Fibroblast of gingiva (primary cell): ENCODE results near the gene PLA2G6.
"Not testable (repeated sequence)": the region's sequence is repeated elsewhere in the genome, so short reads cannot be mapped to it uniquely, and the experiment has no call there.

ENCODE experiments used
- DNase-seq: peaks from one replicate; pipeline ENCODE4 v3.0.0-alpha.2; 2011; ENCODE audit warnings: low read depth

Gene PLA2G6

GRCh38 chr22:38133331-38133730, 48.3 kb downstream of the PLA2G6 start:
- DNase-seq, result no peak

- DNase-seq, result no peak
Measured at GRCh38 chr22:38132794-38133193, 48.8 kb downstream of the PLA2G6 start.

- no peak for DNase-seq
Measured at GRCh38 chr22:38132136-38132535, 49.5 kb downstream of the PLA2G6 start.

- DNase-seq, result peak; percentile 21
Measured at GRCh38 chr22:38131399-38131798, 50.2 kb downstream of the PLA2G6 start.

GRCh38 chr22:38129856-38130255, 51.8 kb downstream of the PLA2G6 start:
- DNase-seq, result no peak

GRCh38 chr22:38129021-38129420, 52.6 kb downstream of the PLA2G6 start:
- no peak for DNase-seq

- DNase-seq, result no peak
Measured at GRCh38 chr22:38127869-38128268, 53.8 kb downstream of the PLA2G6 start.

- DNase-seq, result no peak
Measured at GRCh38 chr22:38126928-38127668, 54.5 kb downstream of the PLA2G6 start.

GRCh38 chr22:38125751-38126201, 55.9 kb downstream of the PLA2G6 start:
- DNase-seq, result no peak

- DNase-seq, result no peak
Measured at GRCh38 chr22:38125038-38125610, 56.5 kb downstream of the PLA2G6 start.

GRCh38 chr22:38124236-38124974, 57.2 kb downstream of the PLA2G6 start:
- DNase-seq, result no peak

GRCh38 chr22:38122616-38123015, 59.0 kb downstream of the PLA2G6 start:
- DNase-seq, result no peak

GRCh38 chr22:38120359-38121110, 61.1 kb downstream of the PLA2G6 start:
- DNase-seq, result no peak

- DNase-seq, result not testable (repeated sequence)
Measured at GRCh38 chr22:38118747-38119146, 62.9 kb downstream of the PLA2G6 start.

GRCh38 chr22:38118182-38118581, 63.4 kb downstream of the PLA2G6 start:
- no peak for DNase-seq

GRCh38 chr22:38117556-38117955, 64.1 kb downstream of the PLA2G6 start:
- not testable (repeated sequence) for DNase-seq

GRCh38 chr22:38115423-38116205, 66.0 kb downstream of the PLA2G6 start:
- no peak for DNase-seq

- peak; percentile 77 for DNase-seq
Measured at GRCh38 chr22:38114484-38115398, 66.9 kb downstream of the PLA2G6 start.

GRCh38 chr22:38112381-38112780, 69.2 kb downstream of the PLA2G6 start:
- no peak for DNase-seq

GRCh38 chr22:38111925-38112355, 69.7 kb downstream of the PLA2G6 start:
- DNase-seq, result no peak
